Measurements from ENCODE around the gene RPAIN. TPM values are rescaled to one million over a fixed set of nuclear protein-coding genes. Genes with fewer than 3 reads are reported as not detected.
A peak's percentile ranks its signal among the peaks of the same experiment; 100 is the strongest.

The RPAIN gene
- total RNA-seq, 1 experiment from 2014 or later, result 49.3 TPM

GRCh38 chr17:5416901-5417300 lies 3.1 kb upstream of the RPAIN start:
- Mint-ChIP-seq H3K9me3 (ENCODE audit: unreplicated experiment) (no peaks in the 10 kb centered on the region), H3K27me3 (ENCODE audit: insufficient read depth, unreplicated experiment) (no peaks in the 10 kb centered on the region), H3K36me3 (ENCODE audit: insufficient read depth, unreplicated experiment) (peaks cover 61% of the 10 kb centered on the region), H3K4me3 (ENCODE audit: unreplicated experiment) (peak overlapping the region; percentile 98), H3K27ac (ENCODE audit: low read depth, unreplicated experiment) (no peak overlapping the region), H3K4me1 (ENCODE audit: insufficient read depth, unreplicated experiment) (peaks cover 29% of the 10 kb centered on the region)
- intact Hi-C loops (cut with micrococcal nuclease), result no loop called here
- no peak for DNase-seq (ENCODE audit: unreplicated experiment)
- TF ChIP-seq CTCF (IDR thresholded peaks at IDR 0.05; ENCODE audit: unreplicated experiment), result no peak
- POLR2A ChIA-PET, result interaction anchor here (0.6 to 3.8 kb wide), 6 partner anchors 10 to 1255 kb away, joined by 3 to 78 read pairs (median 4); partner anchors contain the start of genes C1QBP, DERL2 and MIS12
- no TSS peak for BruUV-seq (replicated peaks)
- CTCF ChIA-PET, result interaction anchor here (1.2 kb wide), 1 partner anchor 22 kb away, joined by 9 read pairs; the partner anchor contains the start of gene C1QBP

GRCh38 chr17:5418858-5419355 lies 1.1 kb upstream of the RPAIN start:
- BruUV-seq (replicated peaks), result TSS peak; percentile 72
- no peak for TF ChIP-seq CTCF (IDR thresholded peaks at IDR 0.05; ENCODE audit: unreplicated experiment)
- Mint-ChIP-seq H3K9me3 (ENCODE audit: unreplicated experiment) (no peaks in the 10 kb centered on the region), H3K27me3 (ENCODE audit: insufficient read depth, unreplicated experiment) (no peaks in the 10 kb centered on the region), H3K36me3 (ENCODE audit: insufficient read depth, unreplicated experiment) (peaks cover 56% of the 10 kb centered on the region), H3K4me3 (ENCODE audit: unreplicated experiment) (peak overlapping the region; percentile 98), H3K27ac (ENCODE audit: low read depth, unreplicated experiment) (peak overlapping the region; percentile 96), H3K4me1 (ENCODE audit: insufficient read depth, unreplicated experiment) (peaks cover 19% of the 10 kb centered on the region)
- ChIA-PET POLR2A (interaction anchor here (0.7 to 3.8 kb wide), 30 partner anchors 12 to 1574 kb away, joined by 3 to 78 read pairs (median 4); partner anchors contain the start of genes C1QBP, DERL2, DHX33 and MIS12), CTCF (interaction anchor here (0.7 to 2.2 kb wide), 4 partner anchors 18 to 368 kb away, joined by 3 to 13 read pairs (median 4); partner anchors contain the start of gene C1QBP)
- intact Hi-C loops (cut with micrococcal nuclease), result no loop called here
- DNase-seq (ENCODE audit: unreplicated experiment), result peak; percentile 65

- no peaks in the 10 kb centered on the region for H3K9me3 Mint-ChIP-seq (ENCODE audit: unreplicated experiment)
- no peak for TF ChIP-seq CTCF (IDR thresholded peaks at IDR 0.05; ENCODE audit: unreplicated experiment)
- H3K4me3 Mint-ChIP-seq (ENCODE audit: unreplicated experiment), result peak within 1 kb of the TSS; percentile 98
- peaks cover 17% of the 10 kb centered on the region for H3K4me1 Mint-ChIP-seq (ENCODE audit: insufficient read depth, unreplicated experiment)
- intact Hi-C loops (cut with micrococcal nuclease), result no loop called here
- ChIA-PET CTCF (interaction anchor here (0.7 to 2.2 kb wide), 3 partner anchors 17 to 21 kb away, joined by 3 to 13 read pairs (median 6); partner anchors contain the start of gene C1QBP), POLR2A (interaction anchor here (0.7 to 3.8 kb wide), 27 partner anchors 11 to 1574 kb away, joined by 3 to 78 read pairs (median 4); partner anchors contain the start of genes C1QBP, DERL2, DHX33 and MIS12)
- DNase-seq (ENCODE audit: unreplicated experiment), result peak; percentile 97
- H3K27me3 Mint-ChIP-seq (ENCODE audit: insufficient read depth, unreplicated experiment), result no peaks in the 10 kb centered on the region
- BruUV-seq (replicated peaks), result no TSS peak
- peak within 1 kb of the TSS; percentile 96 for H3K27ac Mint-ChIP-seq (ENCODE audit: low read depth, unreplicated experiment)
- H3K36me3 Mint-ChIP-seq (ENCODE audit: insufficient read depth, unreplicated experiment), result peaks cover 59% of the 10 kb centered on the region
Observed at GRCh38 chr17:5419356-5419958, 525 bp upstream of the RPAIN start, which contains the start of gene NUP88. TSS of gene NUP88 (minus strand) at chr17:5419662. CDS start at chr17:5419650, 12 bp downstream.

- Mint-ChIP-seq H3K4me1 (ENCODE audit: insufficient read depth, unreplicated experiment) (peaks cover 17% of the 10 kb centered on the region), H3K9me3 (ENCODE audit: unreplicated experiment) (no peaks in the 10 kb centered on the region), H3K27me3 (ENCODE audit: insufficient read depth, unreplicated experiment) (no peaks in the 10 kb centered on the region), H3K36me3 (ENCODE audit: insufficient read depth, unreplicated experiment) (peaks cover 69% of the 10 kb centered on the region), H3K4me3 (ENCODE audit: unreplicated experiment) (peak overlapping the region; percentile 55), H3K27ac (ENCODE audit: low read depth, unreplicated experiment) (peak overlapping the region; percentile 75)
- DNase-seq (ENCODE audit: unreplicated experiment), result peak; percentile 69
- TF ChIP-seq CTCF (IDR thresholded peaks at IDR 0.05; ENCODE audit: unreplicated experiment), result no peak
- ChIA-PET POLR2A (interaction anchor here (0.6 to 4.4 kb wide), 9 partner anchors 9 to 68 kb away, joined by 3 to 100 read pairs (median 3); partner anchors contain the start of genes C1QBP, DERL2 and MIS12), CTCF (interaction anchor here (0.5 to 1.3 kb wide), 10 partner anchors 9 to 488 kb away, joined by 3 to 21 read pairs (median 4); partner anchors contain the start of gene C1QBP)
- BruUV-seq (replicated peaks), result no TSS peak
- intact Hi-C loops (cut with micrococcal nuclease), result loop anchor here (1.0 kb wide), 1 partner anchor 17 kb away; the partner anchor contains the start of gene C1QBP
Observed at GRCh38 chr17:5422505-5422904, 2.5 kb downstream of the RPAIN start.

All from MCF 10A (cell line).